CD4-positive, alpha-beta T cell (primary cell): Measurements from ENCODE around the gene SLAMF8. TPM values are rescaled to one million over a fixed set of nuclear protein-coding genes. Genes with fewer than 3 reads are reported as not detected.

ENCODE experiments used
- ATAC-seq: fragments of 200-7000 bp; cut with Tn5 transposase; one replicate; pipeline ENCODE4 v1.10.0; 2022; ENCODE audit warnings: mild to moderate bottlenecking; ENCODE audit not compliant: poor library complexity
- CTCF ChIA-PET: fragments of 350-600 bp; sonication (Branson Sonifier 250); formaldehyde crosslinking; loops from one replicate; lab custom pipeline; 2021; ENCODE audit warnings: antibody characterized with exemption, inconsistent platforms; lab: Charles Lee
- POLR2A ChIA-PET: fragments of 350-600 bp; sonication (Branson Sonifier 250); formaldehyde crosslinking; loops from one replicate; lab custom pipeline; 2021; ENCODE audit warnings: antibody characterized with exemption, inconsistent platforms; lab: Charles Lee
- DNase-seq, 14 experiments: peaks; one replicate each; pipeline ENCODE4 v3.0.0-alpha.2; 2013 to 2020; ENCODE audit warnings: mixed read lengths in 2 of 14
- H3K27ac ChIP-seq, 2 donors: one replicate each; pipeline versions ENCODE4 v1.5.1 to v1.7.0; 2013; ENCODE audit warnings: low read length in 2 of 2, low read depth in 1 of 2, mild to moderate bottlenecking in 1 of 2
- H3K27me3 ChIP-seq, 2 experiments: 1 replicate in 1 of 2; 2 replicates in 1 of 2; pipeline versions ENCODE4 v1.6.1 to v1.7.0; 2013; ENCODE audit warnings: low read length in 2 of 2, control low read depth in 1 of 2, mild to moderate bottlenecking in 1 of 2, moderate library complexity in 1 of 2; ENCODE audit not compliant: insufficient read depth in 2 of 2, control insufficient read depth in 1 of 2
- H3K36me3 ChIP-seq: one replicate; pipeline ENCODE4 v1.6.1; 2013; ENCODE audit warnings: low read length, control low read depth; ENCODE audit not compliant: insufficient read depth
- H3K4me1 ChIP-seq: one replicate; pipeline ENCODE4 v1.6.1; 2013; ENCODE audit warnings: low read length, control low read depth; ENCODE audit not compliant: insufficient read depth
- H3K4me3 ChIP-seq: one replicate; pipeline ENCODE4 v1.5.1; 2013; ENCODE audit warnings: mild to moderate bottlenecking, low read length, moderate library complexity
- H3K9me3 ChIP-seq, 2 experiments: 1 replicate in 1 of 2; 2 replicates in 1 of 2; pipeline versions ENCODE4 v1.6.1 to v1.7.0; 2013; ENCODE audit warnings: low read length in 2 of 2, mild to moderate bottlenecking in 2 of 2, control low read depth in 1 of 2, moderate library complexity in 1 of 2; ENCODE audit not compliant: control insufficient read depth in 1 of 2, insufficient read depth in 1 of 2
- H3K27ac Mint-ChIP-seq: one replicate; pipeline ENCODE4 v1.8.0; 2020; ENCODE audit warnings: mixed read lengths
- H3K27me3 Mint-ChIP-seq: one replicate; pipeline ENCODE4 v1.8.0; 2021; ENCODE audit warnings: mixed read lengths
- H3K36me3 Mint-ChIP-seq: one replicate; pipeline ENCODE4 v1.8.0; 2021; ENCODE audit warnings: low read depth, mixed read lengths
- H3K4me1 Mint-ChIP-seq: one replicate; pipeline ENCODE4 v1.8.0; 2021; ENCODE audit warnings: low read depth, mixed read lengths
- H3K4me3 Mint-ChIP-seq: one replicate; pipeline ENCODE4 v1.8.0; 2020; ENCODE audit warnings: mild to moderate bottlenecking, mixed read lengths
- H3K9me3 Mint-ChIP-seq: one replicate; pipeline ENCODE4 v1.8.0; 2020; ENCODE audit warnings: mixed read lengths
- intact Hi-C, 2 experiments: fragments of 100-400 bp; cut with DNase I in 1 of 2; cut with micrococcal nuclease in 1 of 2; formaldehyde crosslinking; loops; one replicate each; pipeline versions ENCODE4 v1.15.1 to v1.9.0; 2023 to 2025; cut with DNase I, micrococcal nuclease
- total RNA-seq, 174 experiments: library from RNA in 2 of 174; stranded (reverse) in 2 of 174; gene quantifications; one replicate each; pipeline ENCODE4 v1.2.3 and lab custom pipeline; 2021 to 2026
- TF ChIP-seq, protein P1 (sequence below): fragments of 200-600 bp; IDR thresholded peaks from one replicate; pipeline ENCODE4 v1.8.0; 2022; ENCODE audit warnings: antibody characterized with exemption, mild to moderate bottlenecking

The SLAMF8 gene
- total RNA-seq, 2 experiments from 2014 or later = 0.34 TPM; not detected in 1

DNA sequence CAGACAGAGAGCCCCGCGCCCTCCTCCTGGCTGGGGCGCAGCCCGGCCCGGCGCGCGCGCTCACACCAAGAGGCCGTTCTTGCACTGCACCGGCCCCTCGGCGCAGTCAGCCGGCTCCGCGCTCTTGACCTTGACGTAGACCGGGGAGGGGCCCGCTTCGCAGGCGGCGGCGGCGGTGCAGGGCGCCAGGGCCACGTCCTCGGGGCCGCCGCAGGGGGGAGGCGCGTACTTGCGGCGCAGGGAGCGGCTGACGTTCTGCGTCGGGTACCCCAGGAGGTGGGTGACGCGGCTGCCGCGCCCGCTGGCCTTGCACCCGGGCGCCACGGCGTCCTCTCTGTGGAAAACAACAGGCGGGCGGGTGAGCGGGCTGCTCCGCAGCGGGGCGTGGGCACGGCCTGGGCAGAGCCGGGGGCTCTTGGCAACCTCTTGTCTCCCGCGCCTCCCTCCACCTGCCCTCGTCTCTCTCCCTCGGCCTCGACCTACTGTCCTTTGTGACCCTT lies 28.1 kb downstream of the SLAMF8 start:
- TF ChIP-seq, protein P1, sequence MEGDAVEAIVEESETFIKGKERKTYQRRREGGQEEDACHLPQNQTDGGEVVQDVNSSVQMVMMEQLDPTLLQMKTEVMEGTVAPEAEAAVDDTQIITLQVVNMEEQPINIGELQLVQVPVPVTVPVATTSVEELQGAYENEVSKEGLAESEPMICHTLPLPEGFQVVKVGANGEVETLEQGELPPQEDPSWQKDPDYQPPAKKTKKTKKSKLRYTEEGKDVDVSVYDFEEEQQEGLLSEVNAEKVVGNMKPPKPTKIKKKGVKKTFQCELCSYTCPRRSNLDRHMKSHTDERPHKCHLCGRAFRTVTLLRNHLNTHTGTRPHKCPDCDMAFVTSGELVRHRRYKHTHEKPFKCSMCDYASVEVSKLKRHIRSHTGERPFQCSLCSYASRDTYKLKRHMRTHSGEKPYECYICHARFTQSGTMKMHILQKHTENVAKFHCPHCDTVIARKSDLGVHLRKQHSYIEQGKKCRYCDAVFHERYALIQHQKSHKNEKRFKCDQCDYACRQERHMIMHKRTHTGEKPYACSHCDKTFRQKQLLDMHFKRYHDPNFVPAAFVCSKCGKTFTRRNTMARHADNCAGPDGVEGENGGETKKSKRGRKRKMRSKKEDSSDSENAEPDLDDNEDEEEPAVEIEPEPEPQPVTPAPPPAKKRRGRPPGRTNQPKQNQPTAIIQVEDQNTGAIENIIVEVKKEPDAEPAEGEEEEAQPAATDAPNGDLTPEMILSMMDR = no peak
- peak overlapping the region; percentile 88 for H3K27ac Mint-ChIP-seq
- intact Hi-C loops = loop anchor here (10.0 kb wide), 2 partner anchors 70 to 80 kb away; partner anchors contain the start of gene TAGLN2 (in 1 of the 2)

DNA sequence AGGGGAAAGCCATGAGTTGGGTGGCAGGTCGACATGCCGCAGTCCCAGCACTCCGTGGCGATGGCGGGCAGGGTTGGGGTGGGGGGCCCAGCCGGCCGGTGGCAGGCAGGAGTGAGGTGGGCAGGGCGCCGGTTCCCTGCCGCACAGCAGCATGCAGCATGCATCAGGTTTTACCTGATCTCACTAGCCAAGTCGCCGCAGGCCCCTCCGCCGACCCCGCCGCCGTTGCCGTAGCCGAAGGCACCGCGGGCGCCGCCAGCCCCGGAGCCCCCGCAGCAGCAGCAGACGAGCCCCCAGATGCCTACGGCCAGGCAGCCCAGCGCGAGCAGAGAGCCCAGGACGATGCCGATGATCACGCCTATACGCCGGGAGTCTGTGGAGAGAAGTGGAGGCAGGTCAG lies 29.0 kb downstream of the SLAMF8 start:
- Histone ChIP-seq H3K4me3 (no peak overlapping the region), H3K27me3 (no peaks in the 10 kb centered on the region), H3K36me3 (no peaks in the 10 kb centered on the region), H3K27ac (no peak overlapping the region), H3K4me1 (peaks cover 12% of the 10 kb centered on the region), H3K9me3 (no peaks in the 10 kb centered on the region)
- ChIA-PET POLR2A (no interaction called here), CTCF (interaction anchor here (0.8 kb wide), 1 partner anchor 151 kb away, joined by 3 read pairs; no protein-coding TSS in a partner anchor)
- Mint-ChIP-seq H3K9me3 (no peaks in the 10 kb centered on the region), H3K36me3 (no peaks in the 10 kb centered on the region), H3K27me3 (no peaks in the 10 kb centered on the region), H3K27ac (peak overlapping the region; percentile 88), H3K4me1 (peaks cover 20% of the 10 kb centered on the region), H3K4me3 (no peak overlapping the region)
- intact Hi-C loops = loop anchor here (10.0 kb wide), 2 partner anchors 69 to 79 kb away; partner anchors contain the start of gene TAGLN2 (in 1 of the 2)
- ATAC-seq (no peak), DNase-seq (no peak)
- TF ChIP-seq, protein P1 = no peak

More for the DNA sequence above, 28.1 kb downstream of the SLAMF8 start:
- peaks cover 20% of the 10 kb centered on the region for H3K4me1 Mint-ChIP-seq
- no peaks in the 10 kb centered on the region for H3K36me3 Mint-ChIP-seq
- ATAC-seq = peak; percentile 96
- peak overlapping the region; percentile 70 for H3K4me3 ChIP-seq
- CTCF ChIA-PET = no interaction called here
- peak overlapping the region in 1 of 2 donors; percentile 46 for H3K27ac ChIP-seq
- H3K4me3 Mint-ChIP-seq = peak overlapping the region; percentile 95
- H3K27me3 Mint-ChIP-seq = no peaks in the 10 kb centered on the region
- H3K9me3 ChIP-seq = no peaks in the 10 kb centered on the region
- H3K9me3 Mint-ChIP-seq = no peaks in the 10 kb centered on the region
- H3K4me1 ChIP-seq = peaks cover 12% of the 10 kb centered on the region
- H3K36me3 ChIP-seq = no peaks in the 10 kb centered on the region
- no peaks in the 10 kb centered on the region for H3K27me3 ChIP-seq
- peak; percentile 55 to 87 (median 75) for DNase-seq
- POLR2A ChIA-PET = interaction anchor here (0.8 kb wide), 1 partner anchor 69 kb away, joined by 4 read pairs; no protein-coding TSS in a partner anchor

DNA sequence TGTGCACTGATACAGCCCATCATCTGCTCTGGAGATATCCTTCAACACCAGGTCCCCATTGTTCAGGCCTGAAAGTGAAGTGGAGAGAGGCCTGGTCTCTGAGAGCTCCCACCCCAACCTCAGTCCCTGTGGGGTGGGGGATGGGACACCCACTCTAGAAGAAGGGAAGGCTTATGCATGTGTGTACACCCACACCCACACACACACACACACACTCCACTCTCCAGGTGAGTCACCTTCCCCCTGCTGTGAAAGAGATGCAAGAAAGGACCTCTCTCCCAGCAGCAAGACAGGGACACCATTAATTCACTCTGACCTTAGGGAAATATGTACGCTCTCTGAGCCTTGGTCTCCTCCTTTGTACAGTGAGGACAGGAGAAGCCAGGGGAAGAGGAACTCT lies 29.9 kb downstream of the SLAMF8 start:
- H3K27ac ChIP-seq = no peak overlapping the region
- H3K36me3 Mint-ChIP-seq = no peaks in the 10 kb centered on the region
- no peak for ATAC-seq
- no peaks in the 10 kb centered on the region for H3K9me3 Mint-ChIP-seq
- peak overlapping the region; percentile 76 for H3K4me3 Mint-ChIP-seq
- DNase-seq = no peak
- no peaks in the 10 kb centered on the region for H3K9me3 ChIP-seq
- TF ChIP-seq, protein P1 = no peak
- peaks cover 20% of the 10 kb centered on the region for H3K4me1 Mint-ChIP-seq
- no peaks in the 10 kb centered on the region for H3K27me3 Mint-ChIP-seq
- H3K27me3 ChIP-seq = no peaks in the 10 kb centered on the region
- peaks cover 12% of the 10 kb centered on the region for H3K4me1 ChIP-seq
- no peak overlapping the region for H3K4me3 ChIP-seq
- H3K36me3 ChIP-seq = no peaks in the 10 kb centered on the region
- ChIA-PET POLR2A (no interaction called here), CTCF (no interaction called here)
- intact Hi-C loops = loop anchor here (10.0 kb wide), 2 partner anchors 68 to 78 kb away; partner anchors contain the start of gene TAGLN2 (in 1 of the 2)
- H3K27ac Mint-ChIP-seq = peak overlapping the region; percentile 60
